OCI-LY3 (cell line): ENCODE results near the gene LUZP1.

Experiments used
- H2AFZ ChIP-seq: fragments of 200-600, 300-600 bp; shearing (Covaris generic); 2 replicates; pipeline ENCODE4 v1.6.0; 2014; ENCODE audit warnings: antibody characterized with exemption, low read depth, low read length
- H3K27ac ChIP-seq: fragments of 200-600, 300-600 bp; sonication (generic); 2 replicates; pipeline ENCODE4 v1.5.1; 2014; ENCODE audit warnings: mild to moderate bottlenecking, low read length, moderate library complexity, mixed read lengths
- H3K27me3 ChIP-seq: fragments of 200-600, 300-600 bp; sonication (generic); 2 replicates; pipeline ENCODE4 v1.6.1; 2014; ENCODE audit warnings: low read depth, low read length, mixed read lengths
- H3K36me3 ChIP-seq: fragments of 200-600, 300-600 bp; sonication (generic); replicated peaks from 2 replicates; pipeline ENCODE3; 2014; ENCODE audit warnings: low read depth, low read length, mixed read lengths
- H3K4me1 ChIP-seq: fragments of 300-600, 200-600 bp; sonication (generic); 2 replicates; pipeline ENCODE4 v1.6.1; 2014; ENCODE audit warnings: low read length, mixed read lengths
- H3K4me2 ChIP-seq: fragments of 200-600, 300-600 bp; sonication (generic); 2 replicates; pipeline ENCODE4 v1.6.1; 2014; ENCODE audit warnings: low read length, mixed read lengths
- H3K4me3 ChIP-seq: fragments of 300-600, 200-600 bp; sonication (generic); 2 replicates; pipeline ENCODE4 v1.5.1; 2014; ENCODE audit warnings: antibody characterized with exemption, mild to moderate bottlenecking, low read length, moderate library complexity
- H3K79me2 ChIP-seq: fragments of 300-600, 200-600 bp; shearing (Covaris generic); 2 replicates; pipeline ENCODE4 v1.6.1; 2014; ENCODE audit warnings: mild to moderate bottlenecking, low read length, mixed read lengths
- H3K9ac ChIP-seq: fragments of 300-600, 200-600 bp; shearing (Covaris generic); 2 replicates; pipeline ENCODE4 v1.6.0; 2014; ENCODE audit warnings: mild to moderate bottlenecking, low read length, moderate library complexity
- H3K9me3 ChIP-seq: fragments of 200-600, 300-600 bp; shearing (Covaris generic); 2 replicates; pipeline ENCODE4 v1.6.1; 2014; ENCODE audit warnings: low read length, mixed read lengths; ENCODE audit not compliant: insufficient read depth
- H4K20me1 ChIP-seq: fragments of 200-600, 300-600 bp; sonication (generic); 2 replicates; pipeline ENCODE4 v1.6.1; 2016; ENCODE audit warnings: low read length, mixed read lengths; ENCODE audit not compliant: insufficient read depth
- EZH2phosphoT487 ChIP-seq: fragments of 200-600 bp; shearing (Covaris generic); IDR thresholded peaks from 2 replicates; pipeline ENCODE4 v1.6.1; 2018; ENCODE audit warnings: antibody characterized with exemption, mixed run types, low read depth
- TF ChIP-seq, protein P1 (sequence below): fragments of 200-600, 300-600 bp; sonication (generic); IDR thresholded peaks from 2 replicates; pipeline ENCODE4 v1.5.1; 2014; ENCODE audit warnings: antibody characterized with exemption, low read length, low read depth

The LUZP1 gene

DNA sequence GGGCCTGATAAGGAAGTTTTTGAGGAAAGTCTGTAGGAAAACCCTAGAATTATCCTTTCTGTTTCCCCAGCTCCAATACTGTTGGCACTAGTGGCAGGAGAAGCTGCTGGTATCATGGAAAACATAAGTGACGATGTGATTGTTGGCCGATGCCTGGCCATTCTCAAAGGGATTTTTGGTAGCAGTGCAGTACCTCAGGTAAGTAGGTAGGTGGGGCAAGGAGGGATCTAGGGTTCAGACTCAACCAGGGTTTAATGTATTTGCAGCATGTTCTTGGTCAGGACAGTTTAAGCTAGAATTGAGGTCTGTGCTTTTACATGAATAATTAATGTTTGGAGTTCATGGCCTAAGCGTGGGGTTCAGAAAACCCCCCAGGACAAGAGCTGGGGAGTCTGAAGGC lies 87.3 kb downstream of the LUZP1 start:
- Histone ChIP-seq H4K20me1 (no peaks in the 10 kb centered on the region), H3K27ac (no peak overlapping the region), H3K4me2 (no peak overlapping the region), H3K27me3 (no peaks in the 10 kb centered on the region), H3K36me3 (peaks cover 23% of the 10 kb centered on the region), H3K9me3 (no peaks in the 10 kb centered on the region), H3K4me1 (peaks cover 12% of the 10 kb centered on the region), H3K4me3 (no peak overlapping the region), H3K79me2 (no peaks in the 10 kb centered on the region), H2AFZ (no peak overlapping the region), H3K9ac (no peak overlapping the region)
- no peak for TF ChIP-seq EZH2phosphoT487
- TF ChIP-seq, protein P1, sequence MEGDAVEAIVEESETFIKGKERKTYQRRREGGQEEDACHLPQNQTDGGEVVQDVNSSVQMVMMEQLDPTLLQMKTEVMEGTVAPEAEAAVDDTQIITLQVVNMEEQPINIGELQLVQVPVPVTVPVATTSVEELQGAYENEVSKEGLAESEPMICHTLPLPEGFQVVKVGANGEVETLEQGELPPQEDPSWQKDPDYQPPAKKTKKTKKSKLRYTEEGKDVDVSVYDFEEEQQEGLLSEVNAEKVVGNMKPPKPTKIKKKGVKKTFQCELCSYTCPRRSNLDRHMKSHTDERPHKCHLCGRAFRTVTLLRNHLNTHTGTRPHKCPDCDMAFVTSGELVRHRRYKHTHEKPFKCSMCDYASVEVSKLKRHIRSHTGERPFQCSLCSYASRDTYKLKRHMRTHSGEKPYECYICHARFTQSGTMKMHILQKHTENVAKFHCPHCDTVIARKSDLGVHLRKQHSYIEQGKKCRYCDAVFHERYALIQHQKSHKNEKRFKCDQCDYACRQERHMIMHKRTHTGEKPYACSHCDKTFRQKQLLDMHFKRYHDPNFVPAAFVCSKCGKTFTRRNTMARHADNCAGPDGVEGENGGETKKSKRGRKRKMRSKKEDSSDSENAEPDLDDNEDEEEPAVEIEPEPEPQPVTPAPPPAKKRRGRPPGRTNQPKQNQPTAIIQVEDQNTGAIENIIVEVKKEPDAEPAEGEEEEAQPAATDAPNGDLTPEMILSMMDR = no peak

DNA sequence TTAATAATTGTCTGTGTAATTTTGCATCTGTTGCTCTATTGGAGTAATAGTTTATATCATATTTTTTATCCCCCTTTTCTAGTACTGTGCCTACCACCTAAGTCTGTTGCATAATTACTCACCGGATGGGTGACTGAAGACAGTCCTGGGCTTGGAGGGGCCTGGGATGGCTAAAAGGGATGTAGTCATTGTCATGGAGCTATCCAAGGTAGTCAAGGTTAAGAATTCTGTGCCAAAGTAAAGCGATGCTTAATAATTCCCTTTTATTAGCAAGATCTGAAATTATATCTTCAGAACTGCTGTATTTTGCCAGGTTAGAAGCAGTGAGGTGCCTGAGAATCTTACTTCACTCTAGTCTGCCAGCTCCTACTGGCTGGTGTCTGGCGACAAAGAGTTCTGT lies 87.8 kb downstream of the LUZP1 start:
- Histone ChIP-seq H3K27ac (no peak overlapping the region), H2AFZ (no peak overlapping the region), H4K20me1 (no peaks in the 10 kb centered on the region), H3K9ac (no peak overlapping the region), H3K9me3 (no peaks in the 10 kb centered on the region), H3K79me2 (no peaks in the 10 kb centered on the region), H3K4me1 (peaks cover 10% of the 10 kb centered on the region), H3K36me3 (peaks cover 23% of the 10 kb centered on the region), H3K4me3 (no peak overlapping the region), H3K27me3 (no peaks in the 10 kb centered on the region), H3K4me2 (no peak overlapping the region)
- TF ChIP-seq EZH2phosphoT487 = no peak
- TF ChIP-seq, protein P1 = no peak

DNA sequence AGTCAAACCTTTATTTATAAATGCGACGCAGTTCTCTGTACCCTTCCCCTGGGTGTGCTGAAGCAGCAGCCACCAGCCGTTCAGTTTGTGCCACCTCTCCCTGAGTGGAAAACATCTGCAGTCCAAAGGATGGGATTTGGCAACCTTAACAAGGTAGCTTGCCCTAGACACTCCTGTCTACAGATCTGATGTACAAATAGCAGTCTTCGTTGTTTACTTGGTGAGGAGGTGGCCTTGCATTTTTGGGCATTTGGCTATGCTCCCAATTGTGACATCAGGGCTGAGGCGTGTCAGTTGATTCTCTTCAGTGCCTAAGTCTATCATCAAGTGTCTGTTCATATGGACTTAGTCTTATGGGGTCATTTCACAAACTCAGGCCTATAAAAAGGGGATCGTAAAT lies 89.6 kb downstream of the LUZP1 start:
- peaks cover 23% of the 10 kb centered on the region for H3K36me3 ChIP-seq
- no peaks in the 10 kb centered on the region for H3K9me3 ChIP-seq
- H3K27me3 ChIP-seq = no peaks in the 10 kb centered on the region
- no peak overlapping the region for H3K27ac ChIP-seq
- no peaks in the 10 kb centered on the region for H3K4me1 ChIP-seq
- H3K4me2 ChIP-seq = no peak overlapping the region
- H3K9ac ChIP-seq = no peak overlapping the region
- no peaks in the 10 kb centered on the region for H3K79me2 ChIP-seq
- no peaks in the 10 kb centered on the region for H4K20me1 ChIP-seq
- TF ChIP-seq EZH2phosphoT487 = no peak
- TF ChIP-seq, protein P1 = no peak
- H2AFZ ChIP-seq = no peak overlapping the region
- no peak overlapping the region for H3K4me3 ChIP-seq

GRCh38 chr1:23074012-23074411 lies 94.6 kb downstream of the LUZP1 start:
- Histone ChIP-seq H3K4me2 (no peak overlapping the region), H3K27ac (no peak overlapping the region), H3K9ac (no peak overlapping the region), H3K27me3 (no peaks in the 10 kb centered on the region), H3K36me3 (peaks cover 24% of the 10 kb centered on the region), H2AFZ (no peak overlapping the region), H3K9me3 (no peaks in the 10 kb centered on the region), H4K20me1 (no peaks in the 10 kb centered on the region), H3K4me1 (no peaks in the 10 kb centered on the region), H3K79me2 (no peaks in the 10 kb centered on the region), H3K4me3 (no peak overlapping the region)
- TF ChIP-seq, protein P1 = no peak
- TF ChIP-seq EZH2phosphoT487 = no peak
